ENCODE results near the gene DNAH11. TPM values are rescaled to one million over a fixed set of nuclear protein-coding genes. Genes with fewer than 3 reads are reported as not detected.

Gene DNAH11
- total and polyA plus RNA-seq, 2 of the 13 experiments (the other 11 are each of a cell fraction or from before 2014, with no cell fraction given) = not detected

DNA sequence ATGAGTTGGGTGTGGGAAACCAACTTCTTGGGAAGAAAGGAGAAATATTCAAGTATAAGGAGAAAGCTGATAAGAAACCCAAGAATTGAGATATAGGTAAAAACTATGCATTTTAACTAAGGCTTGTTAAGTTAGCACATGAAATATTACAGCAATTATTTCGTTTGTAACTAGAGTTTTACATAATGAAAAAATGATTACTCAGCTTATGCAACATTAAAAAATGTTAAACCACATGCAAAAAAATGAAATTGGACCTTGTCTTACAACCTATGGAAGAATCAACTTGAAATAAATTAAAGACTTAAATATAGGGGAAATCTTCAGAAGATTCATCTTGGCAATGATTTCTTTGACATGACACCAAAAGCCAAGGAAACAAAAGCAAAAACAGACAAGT is 219.6 kb downstream of the DNAH11 start:
- Histone ChIP-seq H2AFZ (ENCODE audit: low read length) (no peak overlapping the region), H3K36me3 (replicated peaks in 1 of 2; ENCODE audit: control insufficient read depth in 1 of 2, insufficient read depth in 2 of 2, low read length in 2 of 2) (no peaks in the 10 kb centered on the region), H3K4me3 (replicated peaks in 1 of 3; ENCODE audit: insufficient read depth in 1 of 3, low read depth in 2 of 3, low read length in 3 of 3) (no peak overlapping the region), H3K4me1 (ENCODE audit: insufficient read depth, low read length) (peaks cover 17% of the 10 kb centered on the region), H3K9ac (ENCODE audit: insufficient read depth, low read depth, low read length) (no peak overlapping the region), H3K79me2 (ENCODE audit: insufficient read depth, low read length) (no peaks in the 10 kb centered on the region), H3K27me3 (ENCODE audit: control insufficient read depth in 1 of 2, insufficient read depth in 2 of 2, low read length in 2 of 2) (no peaks in the 10 kb centered on the region), H4K20me1 (ENCODE audit: insufficient read depth, low read length) (no peaks in the 10 kb centered on the region), H3K27ac (ENCODE audit: extremely low read length, insufficient read depth, low read length) (no peak overlapping the region), H3K9me3 (ENCODE audit: low read length) (no peaks in the 10 kb centered on the region), H3K4me2 (ENCODE audit: low read depth, low read length) (no peak overlapping the region)
- no peak for FAIRE-seq
- peak; percentile 49 to 74; a peak in 3 of 4 replicates for TF ChIP-seq MAFK (conservative IDR thresholded peaks at IDR 0.05 in 1 of 2, IDR thresholded peaks at IDR 0.05 in 1 of 2; ENCODE audit: low read length in 2 of 2)
- TF ChIP-seq, protein P1, sequence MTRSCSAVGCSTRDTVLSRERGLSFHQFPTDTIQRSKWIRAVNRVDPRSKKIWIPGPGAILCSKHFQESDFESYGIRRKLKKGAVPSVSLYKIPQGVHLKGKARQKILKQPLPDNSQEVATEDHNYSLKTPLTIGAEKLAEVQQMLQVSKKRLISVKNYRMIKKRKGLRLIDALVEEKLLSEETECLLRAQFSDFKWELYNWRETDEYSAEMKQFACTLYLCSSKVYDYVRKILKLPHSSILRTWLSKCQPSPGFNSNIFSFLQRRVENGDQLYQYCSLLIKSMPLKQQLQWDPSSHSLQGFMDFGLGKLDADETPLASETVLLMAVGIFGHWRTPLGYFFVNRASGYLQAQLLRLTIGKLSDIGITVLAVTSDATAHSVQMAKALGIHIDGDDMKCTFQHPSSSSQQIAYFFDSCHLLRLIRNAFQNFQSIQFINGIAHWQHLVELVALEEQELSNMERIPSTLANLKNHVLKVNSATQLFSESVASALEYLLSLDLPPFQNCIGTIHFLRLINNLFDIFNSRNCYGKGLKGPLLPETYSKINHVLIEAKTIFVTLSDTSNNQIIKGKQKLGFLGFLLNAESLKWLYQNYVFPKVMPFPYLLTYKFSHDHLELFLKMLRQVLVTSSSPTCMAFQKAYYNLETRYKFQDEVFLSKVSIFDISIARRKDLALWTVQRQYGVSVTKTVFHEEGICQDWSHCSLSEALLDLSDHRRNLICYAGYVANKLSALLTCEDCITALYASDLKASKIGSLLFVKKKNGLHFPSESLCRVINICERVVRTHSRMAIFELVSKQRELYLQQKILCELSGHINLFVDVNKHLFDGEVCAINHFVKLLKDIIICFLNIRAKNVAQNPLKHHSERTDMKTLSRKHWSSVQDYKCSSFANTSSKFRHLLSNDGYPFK (CRISPR knock-in tag; IDR thresholded peaks at IDR 0.05; ENCODE audit: borderline replicate concordance) = no peak
- TF ChIP-seq MAFF (IDR thresholded peaks at IDR 0.05; ENCODE audit: low read depth, low read length) = peak; percentile 57; the same call in 1 of the 2 replicates
- no TSS peak for BruUV-seq (replicated peaks)
- in situ Hi-C loops (cut with HindIII; ENCODE audit: extremely low pct_ligation_motif_present, low pct_unique_long_range_greater_than_20kb) = loop anchor here (10.0 to 25.0 kb wide), 2 partner anchors 225 to 988 kb away; partner anchors contain the start of gene DNAH11
- WGBS (ENCODE audit: low lambda C conversion rate) = 0% methylated on average over 1 of the region's 1 CpG
- no peak for DNase-seq (ENCODE audit: low spot score)
- intact Hi-C loops (cut with micrococcal nuclease; ENCODE audit: unreplicated experiment) = loop anchor here (10.0 kb wide), 1 partner anchor 258 kb away; no protein-coding TSS in a partner anchor
- no peak for ATAC-seq
- ChIA-PET POLR2A (no interaction called here), CTCF (ENCODE audit: low intra/inter-chr PET ratio, low total read pairs) (no interaction called here)

DNA sequence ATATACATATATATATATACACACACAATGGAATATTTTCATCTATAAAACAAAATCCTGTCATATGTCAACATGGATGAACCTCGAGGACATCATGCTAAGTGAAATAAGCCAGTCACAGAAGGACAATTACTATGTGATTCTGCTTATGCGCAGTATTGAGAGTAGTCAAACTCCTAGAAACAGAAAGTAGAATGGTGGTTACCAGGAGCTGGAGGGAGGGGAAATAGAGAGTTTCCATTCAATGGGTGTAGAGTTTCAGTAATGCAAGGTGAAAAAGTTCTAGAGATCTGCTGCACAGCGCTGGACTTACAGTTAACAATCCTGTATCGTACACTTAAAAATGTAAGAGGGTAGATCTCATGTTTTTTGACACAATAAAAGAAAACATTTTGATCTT is 221.0 kb downstream of the DNAH11 start:
- in situ Hi-C loops (cut with HindIII; ENCODE audit: extremely low pct_ligation_motif_present, low pct_unique_long_range_greater_than_20kb) = loop anchor here (10.0 to 25.0 kb wide), 2 partner anchors 227 to 989 kb away; partner anchors contain the start of gene DNAH11

More for the DNA sequence above, 221.0 kb downstream of the DNAH11 start:
- DNase-seq (ENCODE audit: low spot score) (no peak), ATAC-seq (no peak), FAIRE-seq (no peak)
- intact Hi-C loops (cut with micrococcal nuclease; ENCODE audit: unreplicated experiment) = loop anchor here (10.0 kb wide), 1 partner anchor 259 kb away; no protein-coding TSS in a partner anchor
- no peaks in the 10 kb centered on the region for H3K27me3 ChIP-seq (ENCODE audit: control insufficient read depth in 1 of 2, insufficient read depth in 2 of 2, low read length in 2 of 2)
- no peaks in the 10 kb centered on the region for H3K9me3 ChIP-seq (ENCODE audit: low read length)
- no peaks in the 10 kb centered on the region for H3K36me3 ChIP-seq (replicated peaks in 1 of 2; ENCODE audit: control insufficient read depth in 1 of 2, insufficient read depth in 2 of 2, low read length in 2 of 2)
- no peak overlapping the region for H3K4me2 ChIP-seq (ENCODE audit: low read depth, low read length)
- BruUV-seq (replicated peaks) = no TSS peak
- no peaks in the 10 kb centered on the region for H3K79me2 ChIP-seq (ENCODE audit: insufficient read depth, low read length)
- no peak overlapping the region for H2AFZ ChIP-seq (ENCODE audit: low read length)
- H4K20me1 ChIP-seq (ENCODE audit: insufficient read depth, low read length) = no peaks in the 10 kb centered on the region
- POLR2A ChIA-PET = no interaction called here
- peaks cover 3% of the 10 kb centered on the region for H3K4me1 ChIP-seq (ENCODE audit: insufficient read depth, low read length)
- no peak overlapping the region for H3K9ac ChIP-seq (ENCODE audit: insufficient read depth, low read depth, low read length)
- no peak overlapping the region for H3K4me3 ChIP-seq (replicated peaks in 1 of 3; ENCODE audit: insufficient read depth in 1 of 3, low read depth in 2 of 3, low read length in 3 of 3)
- 55% methylated on average over 4 of the region's 4 CpGs for WGBS (ENCODE audit: low lambda C conversion rate)
- CTCF ChIA-PET (ENCODE audit: low intra/inter-chr PET ratio, low total read pairs) = no interaction called here
- no peak overlapping the region for H3K27ac ChIP-seq (ENCODE audit: extremely low read length, insufficient read depth, low read length)
- TF ChIP-seq TGIF2 (CRISPR knock-in tag; IDR thresholded peaks at IDR 0.05) (no peak), ZNF777 (CRISPR knock-in tag; IDR thresholded peaks at IDR 0.05) (no peak), KDM4B (CRISPR knock-in tag; IDR thresholded peaks at IDR 0.05) (no peak), ZNF225 (CRISPR knock-in tag; IDR thresholded peaks at IDR 0.05) (no peak), ZNF33A (CRISPR knock-in tag; IDR thresholded peaks at IDR 0.05; ENCODE audit: borderline replicate concordance) (no peak)
- TF ChIP-seq, protein P2, sequence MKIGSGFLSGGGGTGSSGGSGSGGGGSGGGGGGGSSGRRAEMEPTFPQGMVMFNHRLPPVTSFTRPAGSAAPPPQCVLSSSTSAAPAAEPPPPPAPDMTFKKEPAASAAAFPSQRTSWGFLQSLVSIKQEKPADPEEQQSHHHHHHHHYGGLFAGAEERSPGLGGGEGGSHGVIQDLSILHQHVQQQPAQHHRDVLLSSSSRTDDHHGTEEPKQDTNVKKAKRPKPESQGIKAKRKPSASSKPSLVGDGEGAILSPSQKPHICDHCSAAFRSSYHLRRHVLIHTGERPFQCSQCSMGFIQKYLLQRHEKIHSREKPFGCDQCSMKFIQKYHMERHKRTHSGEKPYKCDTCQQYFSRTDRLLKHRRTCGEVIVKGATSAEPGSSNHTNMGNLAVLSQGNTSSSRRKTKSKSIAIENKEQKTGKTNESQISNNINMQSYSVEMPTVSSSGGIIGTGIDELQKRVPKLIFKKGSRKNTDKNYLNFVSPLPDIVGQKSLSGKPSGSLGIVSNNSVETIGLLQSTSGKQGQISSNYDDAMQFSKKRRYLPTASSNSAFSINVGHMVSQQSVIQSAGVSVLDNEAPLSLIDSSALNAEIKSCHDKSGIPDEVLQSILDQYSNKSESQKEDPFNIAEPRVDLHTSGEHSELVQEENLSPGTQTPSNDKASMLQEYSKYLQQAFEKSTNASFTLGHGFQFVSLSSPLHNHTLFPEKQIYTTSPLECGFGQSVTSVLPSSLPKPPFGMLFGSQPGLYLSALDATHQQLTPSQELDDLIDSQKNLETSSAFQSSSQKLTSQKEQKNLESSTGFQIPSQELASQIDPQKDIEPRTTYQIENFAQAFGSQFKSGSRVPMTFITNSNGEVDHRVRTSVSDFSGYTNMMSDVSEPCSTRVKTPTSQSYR (CRISPR knock-in tag; IDR thresholded peaks at IDR 0.05; ENCODE audit: borderline replicate concordance) = no peak

Measured in HepG2 (cell line).